Body of pancreas (tissue), 4 donors: ENCODE data around the gene PTPRB.

Experiments
- POLR2A ChIP-seq, 3 donors: fragments of 450-650 bp; IDR thresholded peaks; one replicate each; pipeline ENCODE4 v1.6.1; 2016; ENCODE audit warnings: antibody characterized with exemption in 3 of 3, mild to moderate bottlenecking in 2 of 3
- TF ChIP-seq, protein P1 (sequence below), 7 experiments: fragments of 450-650 bp in 4 of 7; fragments of 200-600 bp in 3 of 7; sonication (generic) in 3 of 7; IDR thresholded peaks; one replicate each; pipeline ENCODE4 v1.5.1; 2016 to 2019; ENCODE audit warnings: antibody characterized with exemption in 7 of 7

DNA sequence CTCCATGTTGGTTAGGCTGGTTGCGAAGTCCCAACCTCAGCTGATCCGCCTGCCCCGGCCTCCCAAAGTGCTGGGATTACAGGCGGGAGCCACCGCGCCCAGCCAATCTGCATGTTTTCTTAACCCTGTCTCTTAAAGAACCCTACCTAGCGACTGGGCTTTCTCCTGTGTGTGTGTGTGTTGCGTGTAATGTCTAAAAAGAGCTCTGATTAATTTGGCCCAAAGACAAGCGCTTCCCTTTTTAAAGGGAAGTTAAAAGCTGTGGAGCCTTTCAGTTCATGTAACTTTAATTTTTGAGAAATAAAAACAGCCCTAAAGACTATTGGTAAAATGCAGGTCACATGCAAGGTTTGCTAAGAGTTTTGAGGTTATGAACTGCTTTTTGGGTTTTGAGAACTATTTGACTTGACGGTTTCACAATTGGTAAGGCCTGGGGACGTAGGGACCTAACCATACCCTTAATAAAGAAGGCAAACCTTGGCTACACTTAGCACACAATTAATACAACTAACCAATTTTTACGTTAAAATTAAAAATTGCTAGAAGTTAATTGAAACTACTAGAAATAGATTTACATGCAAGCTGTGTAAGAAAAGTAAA is 167.9 kb downstream of the PTPRB start:
- TF ChIP-seq POLR2A (IDR thresholded peaks at IDR 0.05): no peak
- TF ChIP-seq, protein P1, sequence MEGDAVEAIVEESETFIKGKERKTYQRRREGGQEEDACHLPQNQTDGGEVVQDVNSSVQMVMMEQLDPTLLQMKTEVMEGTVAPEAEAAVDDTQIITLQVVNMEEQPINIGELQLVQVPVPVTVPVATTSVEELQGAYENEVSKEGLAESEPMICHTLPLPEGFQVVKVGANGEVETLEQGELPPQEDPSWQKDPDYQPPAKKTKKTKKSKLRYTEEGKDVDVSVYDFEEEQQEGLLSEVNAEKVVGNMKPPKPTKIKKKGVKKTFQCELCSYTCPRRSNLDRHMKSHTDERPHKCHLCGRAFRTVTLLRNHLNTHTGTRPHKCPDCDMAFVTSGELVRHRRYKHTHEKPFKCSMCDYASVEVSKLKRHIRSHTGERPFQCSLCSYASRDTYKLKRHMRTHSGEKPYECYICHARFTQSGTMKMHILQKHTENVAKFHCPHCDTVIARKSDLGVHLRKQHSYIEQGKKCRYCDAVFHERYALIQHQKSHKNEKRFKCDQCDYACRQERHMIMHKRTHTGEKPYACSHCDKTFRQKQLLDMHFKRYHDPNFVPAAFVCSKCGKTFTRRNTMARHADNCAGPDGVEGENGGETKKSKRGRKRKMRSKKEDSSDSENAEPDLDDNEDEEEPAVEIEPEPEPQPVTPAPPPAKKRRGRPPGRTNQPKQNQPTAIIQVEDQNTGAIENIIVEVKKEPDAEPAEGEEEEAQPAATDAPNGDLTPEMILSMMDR (IDR thresholded peaks at IDR 0.05): no peak
